Amniotic stem cell (primary cell): Measurements from ENCODE around the gene EFNA5.

Experiments
- DNase-seq: peaks from one replicate; lab custom pipeline; 2025; lab: John Stamatoyannopoulos, UW

EFNA5 gene

GRCh38 chr5:107670932-107671741, at the start of gene EFNA5:
TSS of gene EFNA5 (minus strand) at chr5:107670937.
- no peak for DNase-seq

- no peak for DNase-seq
Observed at GRCh38 chr5:107719034-107719606, 48.4 kb upstream of the EFNA5 start.

- no peak for DNase-seq
Observed at GRCh38 chr5:107717816-107718215, 47.1 kb upstream of the EFNA5 start.

- DNase-seq, result no peak
Observed at GRCh38 chr5:107713228-107713627, 42.5 kb upstream of the EFNA5 start.

GRCh38 chr5:107712359-107712870, 41.7 kb upstream of the EFNA5 start:
- DNase-seq, result no peak

GRCh38 chr5:107705402-107706014, 34.8 kb upstream of the EFNA5 start:
- peak; percentile 8 for DNase-seq

- DNase-seq, result no peak
Observed at GRCh38 chr5:107704681-107705401, 34.1 kb upstream of the EFNA5 start.

- no peak for DNase-seq
Observed at GRCh38 chr5:107700481-107700880, 29.7 kb upstream of the EFNA5 start.

GRCh38 chr5:107699425-107699824, 28.7 kb upstream of the EFNA5 start:
- no peak for DNase-seq

- no peak for DNase-seq
Observed at GRCh38 chr5:107698286-107698685, 27.5 kb upstream of the EFNA5 start.

GRCh38 chr5:107696498-107696897, 25.8 kb upstream of the EFNA5 start:
- no peak for DNase-seq

GRCh38 chr5:107696080-107696479, 25.3 kb upstream of the EFNA5 start:
- DNase-seq, result no peak

GRCh38 chr5:107687937-107688336, 17.2 kb upstream of the EFNA5 start:
- no peak for DNase-seq

GRCh38 chr5:107687404-107687803, 16.7 kb upstream of the EFNA5 start:
- no peak for DNase-seq

GRCh38 chr5:107682533-107682932, 11.8 kb upstream of the EFNA5 start:
- no peak for DNase-seq

GRCh38 chr5:107680799-107681198, 10.1 kb upstream of the EFNA5 start:
- DNase-seq, result no peak

GRCh38 chr5:107680099-107680498, 9.4 kb upstream of the EFNA5 start:
- DNase-seq, result no peak

GRCh38 chr5:107676702-107677101, 6.0 kb upstream of the EFNA5 start:
- DNase-seq, result no peak

- DNase-seq, result no peak
Observed at GRCh38 chr5:107675201-107675600, 4.5 kb upstream of the EFNA5 start.

GRCh38 chr5:107674655-107675054, 3.9 kb upstream of the EFNA5 start:
- no peak for DNase-seq

- DNase-seq, result peak; percentile 90
Observed at GRCh38 chr5:107673368-107674136, 2.8 kb upstream of the EFNA5 start.

- DNase-seq, result no peak
Observed at GRCh38 chr5:107673039-107673367, 2.3 kb upstream of the EFNA5 start.
